Ishikawa (cell line): Measurements from ENCODE around the gene ALDH5A1.

Experiments
- EP300 ChIP-seq: IDR thresholded peaks from 2 replicates; pipeline ENCODE4 v1.6.1; 2012; ENCODE audit warnings: borderline replicate concordance
- YY1 ChIP-seq: IDR thresholded peaks from 2 replicates; pipeline ENCODE4 v1.6.1; 2012; ENCODE audit warnings: low read depth

GRCh38 chr6:24489881-24490280 lies 4.9 kb upstream of the ALDH5A1 start:
- TF ChIP-seq EP300: no peak
- TF ChIP-seq YY1: no peak
